ENCODE results near the gene ARHGEF37.
"Not testable (repeated sequence)": the region's sequence is repeated elsewhere in the genome, so short reads cannot be mapped to it uniquely, and the experiment has no call there.

ARHGEF37 gene

GRCh38 chr5:149645725-149646124, 64.4 kb downstream of the ARHGEF37 start:
- no peak for DNase-seq (ENCODE audit: low read depth in 2 of 2, low spot score in 1 of 2)

DNA sequence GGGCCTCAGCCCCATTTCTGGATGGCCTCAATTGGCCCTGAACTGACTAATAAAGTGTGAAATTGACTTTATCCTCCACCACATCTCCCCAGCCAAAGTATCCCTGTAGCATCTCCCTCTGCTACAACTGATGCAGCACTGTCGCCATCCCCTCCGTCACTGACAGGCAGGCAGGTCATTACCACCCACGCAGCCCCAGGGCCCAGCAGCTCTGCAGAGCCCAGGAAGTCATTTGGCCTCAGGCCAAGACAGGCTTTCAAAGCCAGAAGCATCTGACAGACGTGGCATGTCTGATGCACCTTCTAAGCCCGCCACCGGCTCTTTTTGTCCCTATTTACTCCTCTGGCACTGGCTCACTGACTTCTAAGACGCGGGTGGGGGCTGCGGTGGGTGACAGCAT, 65.3 kb downstream of the ARHGEF37 start:
- DNase-seq (ENCODE audit: low read depth in 2 of 2, low spot score in 1 of 2), result peak in 1 of 2 donors; percentile 18

GRCh38 chr5:149647334-149647733, 66.0 kb downstream of the ARHGEF37 start:
- DNase-seq (ENCODE audit: low read depth in 2 of 2, low spot score in 1 of 2), result no peak

- DNase-seq (ENCODE audit: low read depth in 2 of 2, low spot score in 1 of 2), result not testable (repeated sequence)
These were observed 67.4 kb downstream of the ARHGEF37 start for GRCh38 chr5:149648464-149649393.

DNA sequence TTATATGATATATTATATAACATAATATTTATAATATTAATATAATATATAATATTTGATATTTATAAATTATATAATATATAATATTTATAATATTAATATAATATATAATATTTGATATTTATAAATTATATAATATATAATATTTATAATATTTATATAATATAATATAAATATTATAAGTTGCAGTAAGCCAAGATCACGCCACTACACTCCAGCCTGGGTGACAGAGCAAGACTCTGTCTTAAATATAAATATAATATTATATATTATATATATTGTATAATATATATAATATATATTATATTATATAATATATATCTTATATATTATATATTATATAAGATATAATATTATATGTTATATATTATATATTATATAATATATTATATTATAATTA, 68.4 kb downstream of the ARHGEF37 start:
- not testable (repeated sequence) for DNase-seq (ENCODE audit: low read depth in 2 of 2, low spot score in 1 of 2)

GRCh38 chr5:149651686-149652085, 70.4 kb downstream of the ARHGEF37 start:
- DNase-seq (ENCODE audit: low read depth in 2 of 2, low spot score in 1 of 2), result no peak

- no peak for DNase-seq (ENCODE audit: low read depth in 2 of 2, low spot score in 1 of 2)
These were observed 71.4 kb downstream of the ARHGEF37 start for GRCh38 chr5:149652697-149653096.

DNA sequence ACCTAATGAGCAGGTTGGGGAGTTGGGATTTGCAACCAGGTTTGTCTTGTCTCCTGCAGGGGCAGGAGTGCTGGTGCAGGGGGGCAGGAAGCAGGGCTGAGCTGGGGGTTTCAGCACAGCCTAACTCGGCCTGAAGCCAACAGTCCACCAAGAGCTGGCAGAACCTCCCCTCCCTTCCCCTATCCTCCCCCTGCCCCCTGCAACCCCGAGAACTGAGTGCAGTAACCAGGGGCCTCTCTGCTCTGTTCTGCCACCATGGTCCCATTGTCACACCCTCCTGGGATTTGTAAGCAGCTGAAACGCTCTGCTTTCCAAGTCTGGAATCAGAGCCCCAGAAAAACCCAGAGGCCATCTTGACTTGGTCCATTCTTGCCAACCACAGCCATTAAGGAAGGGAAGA, 72.9 kb downstream of the ARHGEF37 start:
- DNase-seq (ENCODE audit: low read depth in 2 of 2, low spot score in 1 of 2), result no peak

- DNase-seq (ENCODE audit: low read depth in 2 of 2, low spot score in 1 of 2), result no peak
These were observed 73.7 kb downstream of the ARHGEF37 start for GRCh38 chr5:149654883-149655505.

GRCh38 chr5:149656576-149657182, 75.4 kb downstream of the ARHGEF37 start:
- no peak for DNase-seq (ENCODE audit: low read depth in 2 of 2, low spot score in 1 of 2)

GRCh38 chr5:149657324-149657723, 76.0 kb downstream of the ARHGEF37 start:
- no peak for DNase-seq (ENCODE audit: low read depth in 2 of 2, low spot score in 1 of 2)

GRCh38 chr5:149658299-149658698, 77.0 kb downstream of the ARHGEF37 start:
- no peak for DNase-seq (ENCODE audit: low read depth in 2 of 2, low spot score in 1 of 2)

GRCh38 chr5:149664083-149664482, 82.8 kb downstream of the ARHGEF37 start:
- no peak for DNase-seq (ENCODE audit: low read depth in 2 of 2, low spot score in 1 of 2)

DNA sequence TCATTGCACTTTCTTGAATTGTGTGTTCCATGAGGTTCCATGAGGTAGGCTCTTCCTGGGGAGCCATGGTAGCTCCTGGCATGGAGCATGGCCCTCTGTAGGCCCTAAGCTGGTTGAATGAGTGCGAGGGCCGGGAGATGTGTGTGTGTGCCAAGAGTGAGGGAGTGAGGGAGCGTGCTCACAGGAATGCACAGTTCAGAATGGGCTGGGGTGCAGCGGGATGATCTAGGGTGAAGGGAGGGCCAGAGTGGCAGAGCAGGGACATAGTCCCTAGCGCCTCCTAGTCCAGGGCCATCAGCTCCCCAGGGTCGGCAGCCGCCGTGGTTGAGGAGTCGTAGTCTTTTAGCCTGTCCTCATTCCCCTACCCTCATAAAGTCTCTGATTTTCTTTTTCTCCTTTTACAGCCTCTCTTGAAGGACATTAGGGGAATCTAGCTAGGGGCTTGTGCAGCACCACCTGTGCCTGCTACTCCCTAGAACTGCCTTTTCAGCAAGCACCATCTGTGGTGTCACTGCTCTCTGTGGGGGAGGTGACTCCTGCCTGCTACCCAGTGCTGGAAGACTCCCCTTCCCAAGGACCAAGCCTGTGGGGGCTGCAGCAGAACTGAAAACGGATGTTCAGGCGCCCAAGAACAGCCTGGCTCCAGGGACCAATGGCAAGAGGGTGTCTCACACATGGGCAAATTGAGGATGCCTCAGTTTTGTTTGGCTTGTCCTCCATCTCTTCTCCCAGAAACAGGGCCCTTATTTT, 83.5 kb downstream of the ARHGEF37 start:
- DNase-seq (ENCODE audit: low read depth in 2 of 2, low spot score in 1 of 2), result no peak

GRCh38 chr5:149665416-149666175, 84.3 kb downstream of the ARHGEF37 start:
- no peak for DNase-seq (ENCODE audit: low read depth in 2 of 2, low spot score in 1 of 2)

DNA sequence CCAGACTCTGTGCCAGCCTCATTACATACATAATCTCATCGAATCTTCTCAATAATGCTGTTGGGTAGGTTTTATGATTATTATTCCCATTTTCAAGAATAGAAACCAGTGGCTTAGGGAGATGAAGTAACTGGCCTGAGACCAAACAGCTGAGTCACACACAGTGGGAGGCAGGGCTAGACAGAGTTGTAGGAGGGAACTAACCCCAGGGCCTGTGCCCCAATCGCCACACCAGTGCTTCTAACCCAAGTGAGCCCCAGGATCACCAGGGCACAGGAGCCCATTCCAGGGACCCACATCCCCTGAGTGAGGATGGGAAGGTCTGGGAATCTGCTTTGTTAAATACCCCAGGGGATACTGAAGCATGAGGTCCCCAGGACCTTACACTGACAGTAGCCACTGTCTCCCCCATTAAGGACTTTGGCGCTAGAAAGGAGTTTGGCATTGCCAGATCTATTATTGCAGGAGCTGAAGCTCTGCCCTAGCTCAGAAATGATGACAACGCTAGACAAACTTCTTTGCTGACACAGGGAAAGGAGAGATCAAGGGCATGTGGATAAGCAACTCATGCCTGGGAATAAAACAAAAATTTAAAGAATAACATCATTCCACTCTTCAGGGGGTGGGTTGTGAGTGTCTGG, 85.0 kb downstream of the ARHGEF37 start:
- DNase-seq (ENCODE audit: low read depth in 2 of 2, low spot score in 1 of 2), result no peak

GRCh38 chr5:149667084-149667828, 86.0 kb downstream of the ARHGEF37 start:
- DNase-seq (ENCODE audit: low read depth in 2 of 2, low spot score in 1 of 2), result no peak

- no peak for DNase-seq (ENCODE audit: low read depth in 2 of 2, low spot score in 1 of 2)
These were observed 86.6 kb downstream of the ARHGEF37 start for GRCh38 chr5:149667829-149668330.

DNA sequence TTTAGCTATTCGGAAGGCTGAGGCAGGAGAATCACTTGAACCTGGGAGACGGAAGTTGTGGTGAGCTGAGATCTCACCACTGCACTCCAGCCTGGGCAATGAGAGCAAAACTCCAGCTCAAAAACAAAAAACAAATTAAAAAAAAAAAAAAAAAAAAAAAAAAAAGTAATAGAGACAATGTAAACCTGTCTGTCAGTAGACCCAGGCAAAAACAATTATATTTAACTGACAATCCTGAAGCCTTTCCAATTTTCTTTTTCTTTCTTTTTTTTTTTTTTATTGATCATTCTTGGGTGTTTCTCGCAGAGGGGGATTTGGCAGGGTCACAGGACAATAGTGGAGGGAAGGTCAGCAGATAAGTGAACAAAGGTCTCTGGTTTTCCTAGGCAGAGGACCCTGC, 88.0 kb downstream of the ARHGEF37 start:
- DNase-seq (ENCODE audit: low read depth in 2 of 2, low spot score in 1 of 2), result not testable (repeated sequence)

All from stimulated activated CD8-positive, alpha-beta memory T cell treated with anti-CD3 and anti-CD28 coated beads, Interleukin-4, amount 100 ng/mL, for 4 hours (primary cell).